ENCODE results near the gene UBE3D.

Gene UBE3D

GRCh38 chr6:82904257-82904656 lies 161.4 kb downstream of the UBE3D start:
- no peak overlapping the region for H3K4me3 ChIP-seq (ENCODE audit: low read depth, low read length, poor library complexity, severe bottlenecking)
- no peaks in the 10 kb centered on the region for H3K4me1 ChIP-seq (ENCODE audit: insufficient read depth, low read length, severe bottlenecking)
- H4K20me1 ChIP-seq (ENCODE audit: insufficient read depth, low read length): no peaks in the 10 kb centered on the region
- H3K9me2 ChIP-seq (ENCODE audit: low read depth, low read length): no peaks in the 10 kb centered on the region
- H2AFZ ChIP-seq (ENCODE audit: low read length): no peak overlapping the region
- H3F3A ChIP-seq (ENCODE audit: insufficient read depth, low read length): no peaks in the 10 kb centered on the region
- H3K27me3 ChIP-seq (ENCODE audit: insufficient read depth, low read length): no peaks in the 10 kb centered on the region
- no peaks in the 10 kb centered on the region for H3K9me3 ChIP-seq (ENCODE audit: low read length)
- no peak overlapping the region for H3K4me2 ChIP-seq (ENCODE audit: low read length)
- no peaks in the 10 kb centered on the region for H3K36me3 ChIP-seq (ENCODE audit: insufficient read depth, low read length)
- H3K9ac ChIP-seq (ENCODE audit: low read length): no peak overlapping the region
- TF ChIP-seq EZH2 (IDR thresholded peaks at IDR 0.05; ENCODE audit: borderline replicate concordance, low read length): no peak
- no peak overlapping the region for H3K27ac ChIP-seq (ENCODE audit: low read depth, low read length, poor library complexity, severe bottlenecking)
- no peaks in the 10 kb centered on the region for H3K79me2 ChIP-seq (ENCODE audit: insufficient read depth, low read length)

DNA sequence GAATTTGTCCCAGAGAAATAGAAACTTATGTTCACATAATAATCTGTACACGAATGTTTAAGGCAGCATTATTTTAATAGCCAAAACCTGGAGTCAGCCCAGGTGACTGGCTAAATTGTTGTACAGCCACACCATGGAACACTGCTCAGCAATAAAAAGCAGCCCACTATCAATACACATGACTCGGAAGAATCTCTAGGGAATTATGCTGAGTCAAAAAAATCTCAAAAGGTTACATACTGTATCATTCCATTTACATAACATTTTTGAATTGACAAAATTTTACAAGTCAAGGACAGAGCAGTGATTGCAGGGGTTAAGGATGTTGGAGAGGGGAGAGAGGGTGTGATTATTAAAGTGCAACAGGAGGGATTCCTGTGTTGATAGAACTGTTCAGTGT lies 163.4 kb downstream of the UBE3D start:
- Histone ChIP-seq H3K36me3 (ENCODE audit: insufficient read depth, low read length) (no peaks in the 10 kb centered on the region), H3K9me2 (ENCODE audit: low read depth, low read length) (no peaks in the 10 kb centered on the region), H3K9ac (ENCODE audit: low read length) (no peak overlapping the region), H3K4me3 (ENCODE audit: low read depth, low read length, poor library complexity, severe bottlenecking) (no peak overlapping the region), H3K4me1 (ENCODE audit: insufficient read depth, low read length, severe bottlenecking) (no peaks in the 10 kb centered on the region), H3K27ac (ENCODE audit: low read depth, low read length, poor library complexity, severe bottlenecking) (no peak overlapping the region), H4K20me1 (ENCODE audit: insufficient read depth, low read length) (no peaks in the 10 kb centered on the region), H3K9me3 (ENCODE audit: low read length) (no peaks in the 10 kb centered on the region), H3K27me3 (ENCODE audit: insufficient read depth, low read length) (no peaks in the 10 kb centered on the region), H3K79me2 (ENCODE audit: insufficient read depth, low read length) (no peaks in the 10 kb centered on the region), H3K4me2 (ENCODE audit: low read length) (no peak overlapping the region), H3F3A (ENCODE audit: insufficient read depth, low read length) (no peaks in the 10 kb centered on the region), H2AFZ (ENCODE audit: low read length) (no peak overlapping the region)
- TF ChIP-seq EZH2 (IDR thresholded peaks at IDR 0.05; ENCODE audit: borderline replicate concordance, low read length) (no peak), CTCF (IDR thresholded peaks at IDR 0.05; ENCODE audit: low read length) (no peak)

- Histone ChIP-seq H3F3A (ENCODE audit: insufficient read depth, low read length) (no peaks in the 10 kb centered on the region), H4K20me1 (ENCODE audit: insufficient read depth, low read length) (no peaks in the 10 kb centered on the region), H2AFZ (ENCODE audit: low read length) (no peak overlapping the region), H3K79me2 (ENCODE audit: insufficient read depth, low read length) (no peaks in the 10 kb centered on the region), H3K36me3 (ENCODE audit: insufficient read depth, low read length) (no peaks in the 10 kb centered on the region), H3K4me1 (ENCODE audit: insufficient read depth, low read length, severe bottlenecking) (no peaks in the 10 kb centered on the region), H3K4me3 (ENCODE audit: low read depth, low read length, poor library complexity, severe bottlenecking) (no peak overlapping the region), H3K27me3 (ENCODE audit: insufficient read depth, low read length) (no peaks in the 10 kb centered on the region), H3K9me2 (ENCODE audit: low read depth, low read length) (no peaks in the 10 kb centered on the region), H3K9me3 (ENCODE audit: low read length) (no peaks in the 10 kb centered on the region), H3K4me2 (ENCODE audit: low read length) (no peak overlapping the region), H3K9ac (ENCODE audit: low read length) (no peak overlapping the region), H3K27ac (ENCODE audit: low read depth, low read length, poor library complexity, severe bottlenecking) (no peak overlapping the region)
- TF ChIP-seq CTCF (IDR thresholded peaks at IDR 0.05; ENCODE audit: low read length) (no peak), EZH2 (IDR thresholded peaks at IDR 0.05; ENCODE audit: borderline replicate concordance, low read length) (no peak)
Observed at GRCh38 chr6:82894653-82895259, 170.9 kb downstream of the UBE3D start.
